Activated naive CD8-positive, alpha-beta T cell treated with anti-CD3 and anti-CD28 coated beads for 36 hours (primary cell): Measurements from ENCODE around the gene MALT1. TPM values are rescaled to one million over a fixed set of nuclear protein-coding genes. Genes with fewer than 3 reads are reported as not detected.
"Not testable (repeated sequence)": the region's sequence is repeated elsewhere in the genome, so short reads cannot be mapped to it uniquely, and the experiment has no call there.

Source experiments
- DNase-seq: peaks from one replicate; pipeline ENCODE4 v3.0.0; 2021
- H3K27ac Mint-ChIP-seq: one replicate; pipeline ENCODE4 v1.8.0; 2022; ENCODE audit warnings: mild to moderate bottlenecking, moderate library complexity, mixed read lengths
- H3K27me3 Mint-ChIP-seq: one replicate; pipeline ENCODE4 v1.8.0; 2022; ENCODE audit warnings: mild to moderate bottlenecking, mixed read lengths
- H3K36me3 Mint-ChIP-seq: one replicate; pipeline ENCODE4 v1.8.0; 2021; ENCODE audit warnings: mild to moderate bottlenecking, mixed read lengths
- H3K4me1 Mint-ChIP-seq: one replicate; pipeline ENCODE4 v1.8.0; 2021; ENCODE audit warnings: mixed read lengths
- H3K4me3 Mint-ChIP-seq: one replicate; pipeline ENCODE4 v1.8.0; 2022; ENCODE audit warnings: mild to moderate bottlenecking, moderate library complexity, mixed read lengths
- H3K9me3 Mint-ChIP-seq: one replicate; pipeline ENCODE4 v1.8.0; 2022; ENCODE audit warnings: mixed read lengths
- total RNA-seq, 2 experiments: library from RNA; stranded (reverse); gene quantifications; one replicate each; pipeline ENCODE4 v1.2.3, GENCODE V29; 2021

MALT1 gene
- total RNA-seq, 2 experiments from 2014 or later, result 46.2 to 46.5 TPM

- Mint-ChIP-seq H3K36me3 (no peaks in the 10 kb centered on the region), H3K27ac (no peak overlapping the region), H3K27me3 (no peaks in the 10 kb centered on the region), H3K4me3 (no peak overlapping the region), H3K9me3 (no peaks in the 10 kb centered on the region), H3K4me1 (peaks cover 18% of the 10 kb centered on the region)
- DNase-seq, result no peak
Measured at GRCh38 chr18:58640891-58641610, 30.2 kb upstream of the MALT1 start.

DNA sequence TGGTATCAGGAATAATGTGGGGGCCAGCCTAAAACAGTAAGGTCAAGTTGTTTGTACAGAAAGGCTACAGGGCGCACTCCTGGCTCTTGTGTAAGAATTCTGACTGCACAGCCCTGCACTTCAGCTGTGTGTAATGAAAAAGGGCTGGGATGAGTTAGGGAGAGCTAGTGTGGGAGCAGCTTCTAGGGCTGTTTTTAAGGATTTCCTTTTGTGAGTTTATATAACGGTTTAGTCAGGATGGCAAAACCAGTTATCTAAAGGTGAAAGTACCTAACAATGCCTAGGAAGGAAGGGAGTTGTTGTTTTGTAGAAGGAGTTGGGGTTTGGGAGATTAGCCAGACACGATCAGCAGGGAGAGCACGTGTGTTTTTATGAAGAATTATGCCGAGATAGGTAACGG is 27.7 kb upstream of the MALT1 start:
- not testable (repeated sequence) for H3K9me3 Mint-ChIP-seq, H3K4me1 Mint-ChIP-seq

GRCh38 chr18:58645398-58645797 is 25.9 kb upstream of the MALT1 start:
- H3K9me3 Mint-ChIP-seq, result peaks cover 5% of the 10 kb centered on the region
- peaks cover 13% of the 10 kb centered on the region for H3K4me1 Mint-ChIP-seq
- no peaks in the 10 kb centered on the region for H3K27me3 Mint-ChIP-seq
- H3K4me3 Mint-ChIP-seq, result no peak overlapping the region
- H3K36me3 Mint-ChIP-seq, result peaks cover 2% of the 10 kb centered on the region
- DNase-seq, result no peak
- no peak overlapping the region for H3K27ac Mint-ChIP-seq

More for the DNA sequence above, 27.7 kb upstream of the MALT1 start:
- not testable (repeated sequence) for H3K27me3 Mint-ChIP-seq, DNase-seq, H3K27ac Mint-ChIP-seq, H3K4me3 Mint-ChIP-seq, H3K36me3 Mint-ChIP-seq

- peaks cover 3% of the 10 kb centered on the region for H3K36me3 Mint-ChIP-seq
- peaks cover 7% of the 10 kb centered on the region for H3K9me3 Mint-ChIP-seq
- no peak for DNase-seq
- H3K27ac Mint-ChIP-seq, result no peak overlapping the region
- H3K27me3 Mint-ChIP-seq, result no peaks in the 10 kb centered on the region
- H3K4me1 Mint-ChIP-seq, result peaks cover 19% of the 10 kb centered on the region
- H3K4me3 Mint-ChIP-seq, result no peak overlapping the region
Measured at GRCh38 chr18:58646334-58646862, 24.9 kb upstream of the MALT1 start.

GRCh38 chr18:58649966-58650816 is 21.1 kb upstream of the MALT1 start:
- peaks cover 29% of the 10 kb centered on the region for H3K9me3 Mint-ChIP-seq
- H3K27ac Mint-ChIP-seq, result peak overlapping the region; percentile 86
- H3K4me1 Mint-ChIP-seq, result peaks cover 45% of the 10 kb centered on the region
- H3K36me3 Mint-ChIP-seq, result peaks cover 20% of the 10 kb centered on the region
- no peaks in the 10 kb centered on the region for H3K27me3 Mint-ChIP-seq
- peak overlapping the region; percentile 9 for H3K4me3 Mint-ChIP-seq
- DNase-seq, result peak; percentile 52

DNA sequence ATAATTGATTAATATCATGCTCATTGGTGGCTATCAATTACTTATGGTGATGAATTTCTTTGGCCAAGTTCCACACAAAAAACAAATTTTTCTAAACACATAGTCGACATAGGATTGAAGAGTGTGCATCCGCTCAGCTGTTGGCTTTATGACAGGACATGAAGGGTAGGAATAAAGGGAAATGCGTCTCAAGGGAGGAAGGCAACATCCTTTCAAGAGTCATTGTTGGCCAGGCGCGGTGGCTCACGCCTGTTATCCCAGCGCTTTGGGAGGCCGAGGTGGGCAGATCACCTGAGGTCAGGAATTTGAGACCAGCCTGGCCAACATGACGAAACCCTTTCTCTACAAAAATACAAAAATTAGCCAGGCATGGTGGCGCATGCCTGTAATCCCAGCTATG is 20.4 kb upstream of the MALT1 start:
- not testable (repeated sequence) for DNase-seq, H3K27me3 Mint-ChIP-seq
- H3K9me3 Mint-ChIP-seq, result peaks cover 29% of the 10 kb centered on the region
- peak overlapping the region; percentile 86 for H3K27ac Mint-ChIP-seq
- peak overlapping the region; percentile 9 for H3K4me3 Mint-ChIP-seq
- peaks cover 45% of the 10 kb centered on the region for H3K4me1 Mint-ChIP-seq
- peaks cover 20% of the 10 kb centered on the region for H3K36me3 Mint-ChIP-seq

- H3K9me3 Mint-ChIP-seq, result peaks cover 24% of the 10 kb centered on the region
- H3K27ac Mint-ChIP-seq, result peak overlapping the region; percentile 52
- H3K36me3 Mint-ChIP-seq, result peaks cover 21% of the 10 kb centered on the region
- DNase-seq, H3K4me3 Mint-ChIP-seq, H3K27me3 Mint-ChIP-seq: not testable (repeated sequence)
- peaks cover 61% of the 10 kb centered on the region for H3K4me1 Mint-ChIP-seq
Measured at GRCh38 chr18:58653144-58653722, 18.0 kb upstream of the MALT1 start.

DNA sequence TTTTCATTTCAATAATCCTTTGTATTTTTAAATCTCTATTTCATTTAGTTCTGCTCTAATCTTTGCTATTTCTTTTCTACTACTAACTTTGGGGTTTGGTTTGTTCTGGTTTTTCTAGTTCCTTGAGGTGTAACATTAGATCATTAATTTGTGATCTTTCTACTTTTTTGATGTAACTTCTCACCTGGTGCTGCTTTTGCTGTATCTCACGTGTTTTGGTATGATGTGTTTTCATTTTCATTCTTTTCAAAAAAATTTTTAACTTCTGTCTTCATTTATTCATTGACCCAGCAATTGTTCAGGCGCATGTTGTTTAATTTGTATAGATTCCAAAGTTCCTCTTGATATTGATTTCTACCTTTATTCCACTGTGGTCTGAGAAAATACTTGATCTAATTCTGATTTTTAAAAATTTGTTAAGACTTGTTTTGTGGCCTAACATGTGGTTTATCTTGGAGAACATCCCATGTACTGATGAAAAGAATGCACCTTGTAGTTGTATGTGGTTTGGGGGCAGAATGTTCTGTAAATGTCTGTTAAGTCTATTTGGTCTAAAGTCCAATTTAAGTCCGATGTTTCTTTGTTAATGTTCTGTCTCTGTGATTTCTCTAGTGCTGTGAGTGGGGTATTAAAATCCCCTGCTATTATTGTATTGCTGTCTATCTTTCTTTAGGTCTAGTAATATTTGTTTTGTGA is 17.3 kb upstream of the MALT1 start:
- Mint-ChIP-seq H3K36me3 (peaks cover 21% of the 10 kb centered on the region), H3K9me3 (peaks cover 24% of the 10 kb centered on the region), H3K27ac (peak overlapping the region; percentile 52), H3K27me3 (no peaks in the 10 kb centered on the region), H3K4me1 (peaks cover 63% of the 10 kb centered on the region), H3K4me3 (no peak overlapping the region)
- DNase-seq, result no peak

DNA sequence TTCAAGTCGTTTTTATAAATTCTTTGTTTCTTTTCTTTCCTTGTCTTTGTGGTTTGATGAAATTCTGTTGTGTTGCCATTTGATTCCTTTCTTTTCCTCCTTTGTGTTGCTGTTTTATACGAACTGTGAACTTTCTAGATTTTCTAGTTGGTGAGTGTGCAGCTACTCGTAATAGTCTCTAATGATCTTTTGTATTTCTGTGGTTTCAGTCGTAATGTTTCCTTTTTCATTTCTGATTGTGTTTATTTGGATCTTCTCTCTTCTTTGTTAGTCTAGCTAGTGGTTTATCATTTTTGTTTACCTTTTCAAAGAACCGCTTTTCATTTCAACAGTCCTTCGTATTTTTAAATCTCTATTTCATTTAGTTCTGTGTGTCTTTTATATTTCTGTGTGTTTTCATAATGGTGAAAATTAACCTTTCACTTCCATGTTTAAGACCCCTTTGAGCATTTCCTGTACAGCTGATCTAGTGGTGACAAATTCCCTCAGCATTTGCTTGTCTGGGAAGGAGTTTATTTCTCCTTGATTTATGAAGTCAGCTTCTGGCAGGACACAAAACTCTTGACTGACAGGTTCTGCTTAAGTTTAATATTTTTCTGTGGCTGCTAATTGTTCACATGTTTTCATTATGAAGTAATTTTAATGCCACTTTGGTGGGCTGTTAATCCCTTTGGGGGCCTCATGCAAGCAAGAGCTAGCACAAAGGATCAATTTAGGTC is 16.2 kb upstream of the MALT1 start:
- peaks cover 63% of the 10 kb centered on the region for H3K4me1 Mint-ChIP-seq
- peaks cover 20% of the 10 kb centered on the region for H3K36me3 Mint-ChIP-seq
- no peaks in the 10 kb centered on the region for H3K27me3 Mint-ChIP-seq
- no peak overlapping the region for H3K4me3 Mint-ChIP-seq
- H3K27ac Mint-ChIP-seq, result no peak overlapping the region
- peaks cover 24% of the 10 kb centered on the region for H3K9me3 Mint-ChIP-seq
- DNase-seq, result no peak

DNA sequence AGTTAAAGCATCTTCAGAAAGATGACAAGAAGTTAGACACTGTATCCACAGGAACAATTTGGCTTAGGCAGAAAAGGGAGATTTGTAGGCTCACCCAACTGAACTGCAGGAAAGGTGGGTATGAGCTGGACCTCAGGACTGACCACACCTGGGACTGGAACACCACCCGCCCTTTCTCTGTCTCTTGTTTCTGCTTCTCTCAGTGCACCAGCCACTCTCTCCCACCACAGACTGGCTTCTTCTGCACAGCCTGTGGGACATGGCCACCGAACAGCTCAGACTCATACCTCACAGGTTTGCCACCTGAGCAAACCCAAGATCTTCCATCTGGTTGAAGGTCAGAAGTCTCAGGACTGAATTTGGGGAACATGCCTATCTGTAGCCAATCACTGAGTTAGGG is 14.2 kb upstream of the MALT1 start:
- no peak overlapping the region for H3K27ac Mint-ChIP-seq

GRCh38 chr18:58657494-58657893 is 13.8 kb upstream of the MALT1 start:
- H3K27ac Mint-ChIP-seq, result peak overlapping the region; percentile 83

More for the DNA sequence above, 14.2 kb upstream of the MALT1 start:
- Mint-ChIP-seq H3K4me3 (no peak overlapping the region), H3K36me3 (peaks cover 21% of the 10 kb centered on the region), H3K27me3 (no peaks in the 10 kb centered on the region), H3K4me1 (peaks cover 56% of the 10 kb centered on the region), H3K9me3 (peaks cover 22% of the 10 kb centered on the region)
- DNase-seq, result no peak

DNA sequence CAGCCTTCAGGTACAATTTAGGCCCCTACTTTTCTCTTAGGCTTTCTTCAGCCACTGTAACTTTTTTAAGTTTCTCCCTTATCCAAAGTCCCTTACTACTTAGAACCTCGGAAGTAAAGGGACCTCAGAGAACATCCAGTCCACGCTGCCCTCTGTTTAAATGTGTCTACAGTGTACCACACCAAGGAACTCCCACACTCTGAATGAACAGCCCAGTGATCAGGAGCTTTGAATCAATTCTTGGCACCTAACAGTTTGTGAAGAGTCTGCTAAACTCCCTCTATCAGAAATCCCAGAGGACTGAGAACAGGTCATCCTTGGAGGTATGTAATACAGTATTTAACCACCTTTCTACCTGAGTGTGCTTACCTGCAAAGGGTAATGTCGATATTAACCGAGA is 11.6 kb upstream of the MALT1 start:
- DNase-seq, result no peak
- Mint-ChIP-seq H3K36me3 (peaks cover 8% of the 10 kb centered on the region), H3K27ac (peak overlapping the region; percentile 14)

More at GRCh38 chr18:58657494-58657893, 13.8 kb upstream of the MALT1 start:
- Mint-ChIP-seq H3K36me3 (peaks cover 21% of the 10 kb centered on the region), H3K4me1 (peaks cover 53% of the 10 kb centered on the region), H3K4me3 (no peak overlapping the region), H3K27me3 (no peaks in the 10 kb centered on the region), H3K9me3 (peaks cover 22% of the 10 kb centered on the region)
- DNase-seq, result no peak

GRCh38 chr18:58660915-58661314 is 10.3 kb upstream of the MALT1 start:
- Mint-ChIP-seq H3K4me1 (peaks cover 38% of the 10 kb centered on the region), H3K27me3 (no peaks in the 10 kb centered on the region), H3K4me3 (no peak overlapping the region), H3K9me3 (no peaks in the 10 kb centered on the region), H3K36me3 (peaks cover 4% of the 10 kb centered on the region), H3K27ac (no peak overlapping the region)
- no peak for DNase-seq

More for the DNA sequence above, 11.6 kb upstream of the MALT1 start:
- H3K4me3 Mint-ChIP-seq, result no peak overlapping the region
- peaks cover 37% of the 10 kb centered on the region for H3K4me1 Mint-ChIP-seq
- peaks cover 5% of the 10 kb centered on the region for H3K9me3 Mint-ChIP-seq
- H3K27me3 Mint-ChIP-seq, result no peaks in the 10 kb centered on the region

GRCh38 chr18:58661423-58661822 is 9.8 kb upstream of the MALT1 start:
- no peaks in the 10 kb centered on the region for H3K9me3 Mint-ChIP-seq
- H3K4me1 Mint-ChIP-seq, result peaks cover 38% of the 10 kb centered on the region
- H3K4me3 Mint-ChIP-seq, result no peak overlapping the region
- H3K27me3 Mint-ChIP-seq, result no peaks in the 10 kb centered on the region
- H3K36me3 Mint-ChIP-seq, result peaks cover 4% of the 10 kb centered on the region
- no peak overlapping the region for H3K27ac Mint-ChIP-seq
- no peak for DNase-seq
